B cell (primary cell): ENCODE data around the gene PLCB4. TPM values are rescaled to one million over a fixed set of nuclear protein-coding genes. Genes with fewer than 3 reads are reported as not detected.

Experiments used
- ATAC-seq: fragments of 200-7000 bp; cut with Tn5 transposase; one replicate; pipeline ENCODE4 v1.10.0; 2021; ENCODE audit warnings: low read depth, mild to moderate bottlenecking, moderate number of reproducible peaks, moderate library complexity
- CTCF ChIA-PET: fragments of 350-600 bp; sonication (Branson Sonifier 250); formaldehyde crosslinking; loops from one replicate; lab custom pipeline; 2021; ENCODE audit warnings: antibody characterized with exemption, inconsistent platforms; lab: Charles Lee
- POLR2A ChIA-PET: fragments of 350-600 bp; sonication (Branson Sonifier 250); formaldehyde crosslinking; loops from one replicate; lab custom pipeline; 2021; ENCODE audit warnings: antibody characterized with exemption; lab: Charles Lee
- DNase-seq: peaks from one replicate; pipeline ENCODE4 v3.0.0; 2013
- H2AFZ ChIP-seq: 2 replicates; pipeline ENCODE4 v1.6.1; 2012; ENCODE audit warnings: mild to moderate bottlenecking, low read depth, low read length; ENCODE audit not compliant: insufficient read depth, poor library complexity, severe bottlenecking
- H3K27ac ChIP-seq, 2 donors: 1 replicate in 1 of 2; 2 replicates in 1 of 2; pipeline ENCODE4 v1.5.1; 2012 to 2013; ENCODE audit warnings: low read length in 2 of 2, mild to moderate bottlenecking in 2 of 2, moderate library complexity in 1 of 2
- H3K27me3 ChIP-seq, 4 experiments: fragments of 200-600 bp in 1 of 4; sonication (generic) in 1 of 4; replicated peaks in 1 of 4; 1 replicate in 2 of 4; 2 replicates in 2 of 4; pipeline versions ENCODE4 v1.6.1 to v1.7.0; 2013 to 2016; ENCODE audit warnings: low read length in 3 of 4, mild to moderate bottlenecking in 2 of 4, mixed read lengths in 1 of 4, moderate library complexity in 1 of 4; ENCODE audit not compliant: insufficient read depth in 4 of 4, control insufficient read depth in 3 of 4; ENCODE audit errors: control extremely low read depth in 1 of 4
- H3K36me3 ChIP-seq, 2 experiments: replicated peaks in 1 of 2; 1 replicate in 1 of 2; 2 replicates in 1 of 2; pipeline versions ENCODE4 v1.6.1 to v1.7.1; 2013; ENCODE audit warnings: low read length in 1 of 2; ENCODE audit not compliant: insufficient read depth in 2 of 2, control insufficient read depth in 1 of 2; ENCODE audit errors: control extremely low read depth in 1 of 2, extremely low read depth in 1 of 2
- H3K4me1 ChIP-seq, 2 donors: fragments of 200-600 bp in 1 of 2; sonication (generic) in 1 of 2; 1 replicate in 1 of 2; 2 replicates in 1 of 2; pipeline versions ENCODE4 v1.5.1 to v1.6.1; 2013 to 2017; ENCODE audit warnings: low read length in 2 of 2; ENCODE audit not compliant: control insufficient read depth in 2 of 2, insufficient read depth in 2 of 2
- H3K4me2 ChIP-seq: replicated peaks from 2 replicates; pipeline ENCODE3; 2012; ENCODE audit warnings: mild to moderate bottlenecking, low read depth, low read length; ENCODE audit not compliant: poor library complexity, severe bottlenecking
- H3K4me3 ChIP-seq, 5 experiments: fragments of 200-600 bp in 1 of 5; sonication (generic) in 1 of 5; 1 replicate in 3 of 5; 2 replicates in 2 of 5; pipeline versions ENCODE4 v1.5.1 to v1.7.0; 2011 to 2016; ENCODE audit warnings: low read length in 4 of 5, mild to moderate bottlenecking in 4 of 5, low read depth in 2 of 5, control low read depth in 1 of 5, moderate library complexity in 1 of 5; ENCODE audit not compliant: insufficient read depth in 1 of 5; ENCODE audit errors: control extremely low read depth in 1 of 5, extremely low read depth in 1 of 5
- H3K79me2 ChIP-seq: fragments of 200-600 bp; sonication (generic); one replicate; pipeline ENCODE4 v1.6.0; 2016; ENCODE audit warnings: low read length; ENCODE audit not compliant: control insufficient read depth, insufficient read depth
- H3K9ac ChIP-seq: fragments of 200-600 bp; sonication (generic); 2 replicates; pipeline ENCODE4 v1.6.1; 2017; ENCODE audit warnings: mild to moderate bottlenecking, low read length, moderate library complexity
- H3K9me3 ChIP-seq, 3 donors: one replicate each; pipeline versions ENCODE4 v1.6.1 to v1.7.1; 2013; ENCODE audit warnings: low read length in 2 of 3; ENCODE audit not compliant: control insufficient read depth in 2 of 3, insufficient read depth in 1 of 3; ENCODE audit errors: control extremely low read depth in 1 of 3
- H4K20me1 ChIP-seq: 2 replicates; pipeline ENCODE4 v1.6.0; 2012; ENCODE audit warnings: mild to moderate bottlenecking, low read length; ENCODE audit not compliant: insufficient read depth, control insufficient read depth, poor library complexity, severe bottlenecking
- H3K27ac Mint-ChIP-seq: one replicate; pipeline ENCODE4 v1.8.0; 2021; ENCODE audit warnings: mixed read lengths
- H3K27me3 Mint-ChIP-seq: one replicate; pipeline ENCODE4 v1.8.0; 2021; ENCODE audit warnings: mixed read lengths
- H3K4me1 Mint-ChIP-seq: one replicate; pipeline ENCODE4 v1.8.0; 2021; ENCODE audit warnings: mixed read lengths
- H3K4me3 Mint-ChIP-seq: one replicate; pipeline ENCODE4 v1.8.0; 2021; ENCODE audit warnings: mixed read lengths
- H3K9me3 Mint-ChIP-seq: one replicate; pipeline ENCODE4 v1.8.0; 2022; ENCODE audit warnings: mixed read lengths; ENCODE audit not compliant: insufficient read depth
- EZH2 ChIP-seq: IDR thresholded peaks from 2 replicates; pipeline ENCODE4 v1.6.1; 2012; ENCODE audit warnings: borderline replicate concordance, low read depth, mild to moderate bottlenecking, moderate library complexity, low read length; ENCODE audit not compliant: insufficient read depth, poor library complexity, severe bottlenecking
- WGBS: methylation state at CpG from one replicate; pipeline ENCODE4 v1.1.5; 2013; ENCODE audit warnings: missing lambda C conversion rate; ENCODE audit not compliant: insufficient coverage; 5-methylcytosine and 5-hydroxymethylcytosine counted together
- intact Hi-C: fragments of 100-400 bp; cut with micrococcal nuclease; formaldehyde crosslinking; loops from one replicate; pipeline ENCODE4 v1.10.0; 2022
- polyA plus RNA-seq: library from polyadenylated mRNA; depleted of rRNA; stranded (reverse); fragments of >200 nt; gene quantifications from 2 replicates; pipeline ENCODE4 v1.2.3, GENCODE V29; 2012
- total RNA-seq, 2 donors: library from RNA; stranded (reverse); fragments of 120-200 nt in 1 of 2; gene quantifications; 1 replicate in 1 of 2; 2 replicates in 1 of 2; pipeline versions ENCODE4 v1.2.3 to v1.2.4, GENCODE V29; 2013 to 2022
- TF ChIP-seq, protein P1 (sequence below): fragments of 200-600 bp; IDR thresholded peaks from one replicate; pipeline ENCODE4 v1.8.0; 2022; ENCODE audit warnings: antibody characterized with exemption, mild to moderate bottlenecking

The PLCB4 gene
- total and polyA plus RNA-seq, 2 donors (not counting 1 experiment from before 2014, with no cell fraction given): not detected

DNA sequence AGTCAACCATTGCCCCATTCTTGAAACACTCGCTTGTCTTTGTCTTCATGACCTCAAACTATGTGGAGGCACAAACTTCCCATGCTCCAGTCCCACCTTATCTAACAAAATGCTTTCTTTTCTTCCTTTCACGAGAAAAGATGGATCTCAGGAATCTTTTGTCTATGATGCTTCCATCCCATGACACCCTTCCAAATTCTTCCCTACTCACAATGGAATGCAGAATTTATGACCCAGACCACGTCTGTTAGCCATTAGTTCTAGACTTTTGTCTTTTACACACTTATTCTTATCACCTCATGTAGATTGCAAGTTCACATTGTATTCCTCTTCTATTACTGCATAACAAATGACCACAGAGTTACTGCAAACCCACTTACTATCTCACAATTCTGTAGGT is 421.3 kb downstream of the PLCB4 start:
- H4K20me1 ChIP-seq: no peaks in the 10 kb centered on the region
- no peak overlapping the region for H3K27ac Mint-ChIP-seq
- no peak overlapping the region for H3K4me3 Mint-ChIP-seq
- H3K4me2 ChIP-seq: no peak overlapping the region
- H3K27me3 ChIP-seq: peaks cover 0 to 4% (median 0%) of the 10 kb centered on the region in 4 experiments
- POLR2A ChIA-PET: no interaction called here
- no peaks in the 10 kb centered on the region for H3K79me2 ChIP-seq
- H3K27ac ChIP-seq: no peak overlapping the region
- WGBS: 94% methylated on average over 3 of the region's 3 CpGs
- no peak overlapping the region for H3K9ac ChIP-seq
- CTCF ChIA-PET: no interaction called here
- TF ChIP-seq, protein P1, sequence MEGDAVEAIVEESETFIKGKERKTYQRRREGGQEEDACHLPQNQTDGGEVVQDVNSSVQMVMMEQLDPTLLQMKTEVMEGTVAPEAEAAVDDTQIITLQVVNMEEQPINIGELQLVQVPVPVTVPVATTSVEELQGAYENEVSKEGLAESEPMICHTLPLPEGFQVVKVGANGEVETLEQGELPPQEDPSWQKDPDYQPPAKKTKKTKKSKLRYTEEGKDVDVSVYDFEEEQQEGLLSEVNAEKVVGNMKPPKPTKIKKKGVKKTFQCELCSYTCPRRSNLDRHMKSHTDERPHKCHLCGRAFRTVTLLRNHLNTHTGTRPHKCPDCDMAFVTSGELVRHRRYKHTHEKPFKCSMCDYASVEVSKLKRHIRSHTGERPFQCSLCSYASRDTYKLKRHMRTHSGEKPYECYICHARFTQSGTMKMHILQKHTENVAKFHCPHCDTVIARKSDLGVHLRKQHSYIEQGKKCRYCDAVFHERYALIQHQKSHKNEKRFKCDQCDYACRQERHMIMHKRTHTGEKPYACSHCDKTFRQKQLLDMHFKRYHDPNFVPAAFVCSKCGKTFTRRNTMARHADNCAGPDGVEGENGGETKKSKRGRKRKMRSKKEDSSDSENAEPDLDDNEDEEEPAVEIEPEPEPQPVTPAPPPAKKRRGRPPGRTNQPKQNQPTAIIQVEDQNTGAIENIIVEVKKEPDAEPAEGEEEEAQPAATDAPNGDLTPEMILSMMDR: no peak
- no peak for TF ChIP-seq EZH2
- intact Hi-C loops: no loop called here
- H3K27me3 Mint-ChIP-seq: peaks cover 11% of the 10 kb centered on the region
- DNase-seq (no peak), ATAC-seq (no peak)
- H3K4me1 Mint-ChIP-seq: no peaks in the 10 kb centered on the region
- H3K4me1 ChIP-seq: no peaks in the 10 kb centered on the region
- H3K9me3 ChIP-seq: no peaks in the 10 kb centered on the region
- no peaks in the 10 kb centered on the region for H3K36me3 ChIP-seq
- H2AFZ ChIP-seq: no peak overlapping the region
- no peaks in the 10 kb centered on the region for H3K9me3 Mint-ChIP-seq
- no peak overlapping the region for H3K4me3 ChIP-seq

DNA sequence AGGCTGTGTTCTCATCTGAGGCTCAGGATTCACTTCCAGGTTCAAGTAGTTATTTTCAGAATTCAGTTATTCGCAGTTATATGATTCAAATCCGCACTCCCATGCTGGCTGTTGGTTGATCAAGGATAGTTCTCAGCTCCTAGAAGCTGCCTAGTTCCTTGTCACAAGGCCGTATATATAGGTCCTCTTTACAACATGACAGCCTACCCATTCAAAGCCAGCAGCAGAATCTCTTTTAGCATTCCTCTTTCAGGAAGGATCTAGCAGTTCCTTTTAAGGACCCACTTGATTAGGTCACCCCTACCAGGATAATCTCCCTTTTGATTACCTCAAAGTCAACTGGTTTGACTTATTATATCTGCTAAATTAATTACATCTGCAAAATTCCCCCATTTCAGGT is 421.7 kb downstream of the PLCB4 start:
- Histone ChIP-seq H3K9ac (no peak overlapping the region), H4K20me1 (no peaks in the 10 kb centered on the region), H3K4me3 (no peak overlapping the region), H3K4me2 (no peak overlapping the region), H2AFZ (no peak overlapping the region), H3K27ac (no peak overlapping the region), H3K79me2 (no peaks in the 10 kb centered on the region), H3K27me3 (peaks cover 0 to 6% (median 0%) of the 10 kb centered on the region in 4 experiments), H3K9me3 (no peaks in the 10 kb centered on the region), H3K36me3 (no peaks in the 10 kb centered on the region), H3K4me1 (no peaks in the 10 kb centered on the region)
- Mint-ChIP-seq H3K9me3 (no peaks in the 10 kb centered on the region), H3K27me3 (peaks cover 11% of the 10 kb centered on the region), H3K4me1 (no peaks in the 10 kb centered on the region), H3K27ac (no peak overlapping the region), H3K4me3 (no peak overlapping the region)
- ChIA-PET CTCF (no interaction called here), POLR2A (no interaction called here)
- TF ChIP-seq, protein P1: no peak
- TF ChIP-seq EZH2: no peak
- intact Hi-C loops: no loop called here
- no peak for ATAC-seq
- 100% methylated on average over 1 of the region's 3 CpGs for WGBS
- no peak for DNase-seq
